SK-N-SH (cell line): ENCODE measurements around the gene CNTNAP2. TPM values are rescaled to one million over a fixed set of nuclear protein-coding genes. Genes with fewer than 3 reads are reported as not detected.

Experiments
- CTCF ChIA-PET: fragments of 300-600, 350-600 bp; formaldehyde crosslinking; extraction: SDS; loops from one replicate; lab custom pipeline; 2021; lab: Yijun Ruan, JAX
- POLR2A ChIA-PET: fragments of 350-600 bp; sonication (Branson Sonifier 250); formaldehyde crosslinking; extraction: SDS; loops from one replicate; lab custom pipeline; 2020; ENCODE audit warnings: antibody characterized with exemption, inconsistent platforms; lab: Yijun Ruan, JAX
- DNase-seq: peaks from one replicate; pipeline ENCODE4 v3.0.0; 2012
- H2AFZ ChIP-seq: fragments of 200-600 bp; sonication (generic); 2 replicates; pipeline ENCODE4 v1.8.1; 2016; ENCODE audit warnings: antibody characterized with exemption, mild to moderate bottlenecking, low read depth
- H3F3A ChIP-seq: fragments of 200-600 bp; sonication (generic); replicated peaks from 2 replicates; pipeline ENCODE3; 2016; ENCODE audit warnings: antibody characterized with exemption, mild to moderate bottlenecking; ENCODE audit not compliant: insufficient read depth
- H3K27ac ChIP-seq, 2 experiments: fragments of 200-500 bp in 1 of 2; fragments of 200-600 bp in 1 of 2; sonication (Bioruptor generic) in 1 of 2; sonication (generic), shearing (Covaris generic) in 1 of 2; 2 replicates each; pipeline versions ENCODE4 v1.5.1 to v1.6.1; 2014 to 2016; ENCODE audit warnings: low read depth in 2 of 2, inconsistent platforms in 1 of 2, low read length in 1 of 2, mild to moderate bottlenecking in 1 of 2, mixed read lengths in 1 of 2
- H3K27me3 ChIP-seq: fragments of 200-600 bp; sonication (generic), shearing (Covaris generic); 2 replicates; pipeline ENCODE4 v1.6.1; 2016; ENCODE audit warnings: mixed run types; ENCODE audit not compliant: insufficient read depth
- H3K36me3 ChIP-seq, 2 experiments: fragments of 200-500 bp in 1 of 2; fragments of 200-600 bp in 1 of 2; sonication (Bioruptor generic) in 1 of 2; sonication (generic) in 1 of 2; replicated peaks in 1 of 2; 2 replicates each; pipeline versions ENCODE3 to v1.5.1; 2014 to 2016; ENCODE audit warnings: low read length in 1 of 2, mild to moderate bottlenecking in 1 of 2; ENCODE audit not compliant: insufficient read depth in 2 of 2, control insufficient read depth in 1 of 2
- H3K4me1 ChIP-seq, 2 experiments: fragments of 200-500 bp in 1 of 2; fragments of 200-600 bp in 1 of 2; sonication (Bioruptor generic) in 1 of 2; sonication (generic), shearing (Covaris generic) in 1 of 2; 2 replicates each; pipeline versions ENCODE4 v1.5.1 to v1.6.1; 2014 to 2016; ENCODE audit warnings: low read depth in 1 of 2, low read length in 1 of 2, mixed run types in 1 of 2; ENCODE audit not compliant: insufficient read depth in 2 of 2, control insufficient read depth in 1 of 2
- H3K4me2 ChIP-seq: fragments of 200-600 bp; sonication (generic), shearing (Covaris generic); 2 replicates; pipeline ENCODE4 v1.6.1; 2017; ENCODE audit warnings: mixed run types
- H3K4me3 ChIP-seq, 2 experiments: fragments of 200-500 bp in 1 of 2; fragments of 200-600 bp in 1 of 2; sonication (Bioruptor generic) in 1 of 2; sonication (generic), shearing (Covaris generic) in 1 of 2; 2 replicates each; pipeline versions ENCODE4 v1.5.1 to v1.8.1; 2014 to 2016; ENCODE audit warnings: low read depth in 2 of 2, inconsistent platforms in 1 of 2, low read length in 1 of 2, mild to moderate bottlenecking in 1 of 2, mixed read lengths in 1 of 2, moderate library complexity in 1 of 2
- H3K79me2 ChIP-seq: fragments of 200-600 bp; sonication (generic); 2 replicates; pipeline ENCODE4 v1.8.1; 2017; ENCODE audit warnings: mild to moderate bottlenecking; ENCODE audit not compliant: insufficient read depth
- H3K9ac ChIP-seq: fragments of 200-600 bp; sonication (generic); 2 replicates; pipeline ENCODE4 v1.6.1; 2017; ENCODE audit warnings: mixed run types
- H3K9me2 ChIP-seq: fragments of 200-600 bp; sonication (generic); 2 replicates; pipeline ENCODE4 v1.6.1; 2017; ENCODE audit warnings: mixed run types
- H3K9me3 ChIP-seq: fragments of 200-600 bp; sonication (generic); 2 replicates; pipeline ENCODE4 v1.6.1; 2017; ENCODE audit warnings: mixed run types, mild to moderate bottlenecking, moderate library complexity
- H4K20me1 ChIP-seq: fragments of 200-600 bp; sonication (generic); 2 replicates; pipeline ENCODE4 v1.6.1; 2017; ENCODE audit warnings: mild to moderate bottlenecking, mixed run types; ENCODE audit not compliant: insufficient read depth
- CHD2 ChIP-seq: fragments of 150-350 bp; IDR thresholded peaks from 2 replicates; pipeline ENCODE4 v1.6.1; 2018; ENCODE audit warnings: low read length; ENCODE audit not compliant: partially characterized antibody
- ELF1 ChIP-seq: IDR thresholded peaks from 2 replicates; pipeline ENCODE4 v1.4.0; 2012
- EP300 ChIP-seq, 2 experiments: IDR thresholded peaks; 2 replicates each; pipeline versions ENCODE4 v1.4.0 to v1.6.1; 2012; ENCODE audit warnings: borderline replicate concordance in 1 of 2, low read depth in 1 of 2, low read length in 1 of 2
- EZH2phosphoT487 ChIP-seq: fragments of 200-600 bp; sonication (generic); IDR thresholded peaks from 2 replicates; pipeline ENCODE4 v1.6.1; 2017; ENCODE audit warnings: low read depth, mixed run types, mild to moderate bottlenecking, antibody characterized with exemption, moderate library complexity, borderline replicate concordance
- FOSL2 ChIP-seq: IDR thresholded peaks from 2 replicates; pipeline ENCODE4 v1.4.0; 2012; ENCODE audit warnings: low read depth, mild to moderate bottlenecking, moderate library complexity, borderline replicate concordance
- FOXJ3 ChIP-seq: sonication (generic); formaldehyde crosslinking; IDR thresholded peaks from 2 replicates; pipeline ENCODE4 v1.5.1; 2020; ENCODE audit warnings: mild to moderate bottlenecking, missing genetic modification reagents
- FOXM1 ChIP-seq: IDR thresholded peaks from 2 replicates; pipeline ENCODE4 v1.4.0; 2012; ENCODE audit warnings: low read depth, mild to moderate bottlenecking
- GABPA ChIP-seq: IDR thresholded peaks from 2 replicates; pipeline ENCODE4 v1.4.0; 2012; ENCODE audit warnings: low read depth, mild to moderate bottlenecking
- IRF3 ChIP-seq: fragments of 150-350 bp; IDR thresholded peaks from 2 replicates; pipeline ENCODE4 v1.6.1; 2016; ENCODE audit warnings: mild to moderate bottlenecking, low read depth, low read length
- MXI1 ChIP-seq: IDR thresholded peaks from 2 replicates; pipeline ENCODE4 v1.6.1; 2012; ENCODE audit warnings: mild to moderate bottlenecking, low read depth, low read length, improper control_type of control experiment
- NFIC ChIP-seq: IDR thresholded peaks from 2 replicates; pipeline ENCODE4 v1.4.0; 2012; ENCODE audit warnings: borderline replicate concordance
- POLR2AphosphoS5 ChIP-seq: IDR thresholded peaks from 2 replicates; pipeline ENCODE4 v1.6.1; 2012; ENCODE audit warnings: low read depth, low read length
- RCOR1 ChIP-seq: fragments of 150-350 bp; IDR thresholded peaks from 2 replicates; pipeline ENCODE4 v1.6.1; 2017; ENCODE audit warnings: antibody characterized with exemption, low read length
- RFX5 ChIP-seq: IDR thresholded peaks from 2 replicates; pipeline ENCODE4 v1.6.1; 2012; ENCODE audit warnings: mild to moderate bottlenecking, improper control_type of control experiment, low read length
- RXRA ChIP-seq: IDR thresholded peaks from 2 replicates; pipeline ENCODE4 v1.4.0; 2012; ENCODE audit warnings: low read depth, mild to moderate bottlenecking, borderline replicate concordance
- SIN3A ChIP-seq: IDR thresholded peaks from 2 replicates; pipeline ENCODE4 v1.6.1; 2012; ENCODE audit warnings: low read depth, mild to moderate bottlenecking, low read length, moderate library complexity, borderline replicate concordance
- SMC3 ChIP-seq: IDR thresholded peaks from 2 replicates; pipeline ENCODE4 v1.6.1; 2012; ENCODE audit warnings: low read depth, low read length, improper control_type of control experiment
- TAF1 ChIP-seq: IDR thresholded peaks from 2 replicates; pipeline ENCODE4 v1.6.1; 2012; ENCODE audit warnings: low read depth, mild to moderate bottlenecking, low read length, moderate library complexity, borderline replicate concordance
- TCF12 ChIP-seq: IDR thresholded peaks from 2 replicates; pipeline ENCODE4 v1.4.0; 2012
- USF2 ChIP-seq: fragments of 150-350 bp; IDR thresholded peaks from 2 replicates; pipeline ENCODE4 v1.6.1; 2017; ENCODE audit warnings: antibody characterized with exemption, low read length, low read depth, borderline replicate concordance
- YY1 ChIP-seq: IDR thresholded peaks from 2 replicates; pipeline ENCODE4 v1.4.0; 2012; ENCODE audit warnings: low read depth, mild to moderate bottlenecking
- ZBTB33 ChIP-seq: IDR thresholded peaks from 2 replicates; pipeline ENCODE4 v1.4.0; 2012; ENCODE audit warnings: low read depth, borderline replicate concordance
- WGBS: methylation state at CpG from one replicate; pipeline ENCODE4 v1.1.6; 2017; ENCODE audit warnings: low lambda C conversion rate; 5-methylcytosine and 5-hydroxymethylcytosine counted together
- polyA plus RNA-seq, 3 experiments: library from polyadenylated mRNA; depleted of rRNA; stranded (reverse); fragments of >200 nt; gene quantifications; 2 replicates each; pipeline ENCODE4 v1.2.3, GENCODE V29; 2012

The CNTNAP2 gene
- polyA plus RNA-seq, 1 of the 3 experiments (the other 2 are of a cell fraction), result 3.4 TPM

DNA sequence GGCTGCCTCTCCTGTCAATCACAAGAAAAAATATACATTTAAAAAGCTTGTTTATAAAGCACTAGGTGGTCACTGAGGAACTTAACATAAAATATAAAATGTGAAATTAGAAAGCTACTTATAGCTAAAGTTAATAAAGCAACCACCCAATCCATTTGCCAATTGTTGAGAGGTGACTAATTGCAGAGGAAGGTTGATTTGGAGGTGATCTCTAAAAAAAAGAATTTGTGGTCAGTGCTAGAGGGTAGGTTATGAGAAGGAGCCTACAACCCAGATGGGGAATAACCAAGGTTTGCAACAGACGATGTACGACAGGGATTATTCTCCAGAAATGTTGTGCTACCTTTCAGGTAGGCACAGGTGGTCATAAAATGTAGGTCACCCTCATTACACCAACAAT is 2029.7 kb downstream of the CNTNAP2 start:
- Histone ChIP-seq H3K27me3 (no peaks in the 10 kb centered on the region), H3K9ac (no peak overlapping the region), H3K4me2 (no peak overlapping the region), H3K36me3 (no peaks in the 10 kb centered on the region), H4K20me1 (no peaks in the 10 kb centered on the region), H3K4me1 (peaks cover 0 to 16% of the 10 kb centered on the region in 2 experiments; a peak in 1 of 4 replicates), H3K9me3 (no peaks in the 10 kb centered on the region), H3F3A (no peaks in the 10 kb centered on the region), H3K9me2 (no peaks in the 10 kb centered on the region), H3K79me2 (no peaks in the 10 kb centered on the region), H3K27ac (no peak overlapping the region; a peak in 1 of 4 replicates), H2AFZ (no peak overlapping the region), H3K4me3 (no peak overlapping the region)
- no peak for TF ChIP-seq RFX5
- no peak for TF ChIP-seq FOSL2
- TF ChIP-seq TAF1, result no peak
- TF ChIP-seq EZH2phosphoT487, result no peak
- no peak for TF ChIP-seq EP300 (IDR thresholded peaks at IDR 0.05; ENCODE audit: borderline replicate concordance in 1 of 2, low read depth in 1 of 2, low read length in 1 of 2)
- TF ChIP-seq YY1, result no peak
- no peak for TF ChIP-seq SMC3
- no peak for TF ChIP-seq FOXM1
- no peak for TF ChIP-seq NFIC
- no peak for TF ChIP-seq FOXJ3
- TF ChIP-seq ELF1, result no peak
- no peak for TF ChIP-seq GABPA
- no peak for TF ChIP-seq CHD2
- TF ChIP-seq POLR2AphosphoS5, result no peak
- TF ChIP-seq TCF12, result no peak
- 38% methylated on average over 2 of the region's 2 CpGs for WGBS
- ChIA-PET CTCF (interaction anchor here (0.9 to 5.1 kb wide), 5 partner anchors 10 to 713 kb away, joined by 3 to 68 read pairs (median 3); no protein-coding TSS in a partner anchor), POLR2A (no interaction called here)
- no peak for DNase-seq

DNA sequence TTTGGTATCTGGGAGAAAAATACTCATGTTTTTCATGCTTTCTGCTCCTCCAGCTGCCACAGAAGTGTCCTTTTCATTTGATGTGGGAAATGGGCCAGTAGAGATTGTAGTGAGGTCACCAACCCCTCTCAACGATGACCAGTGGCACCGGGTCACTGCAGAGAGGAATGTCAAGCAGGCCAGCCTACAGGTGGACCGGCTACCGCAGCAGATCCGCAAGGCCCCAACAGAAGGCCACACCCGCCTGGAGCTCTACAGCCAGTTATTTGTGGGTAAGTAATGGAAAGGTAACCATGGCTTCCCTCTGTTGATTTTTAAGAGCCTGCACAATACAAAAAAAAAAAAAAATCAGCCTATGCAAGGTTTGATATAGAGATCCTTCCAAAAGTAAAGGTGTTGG is 2030.8 kb downstream of the CNTNAP2 start:
- no peak overlapping the region for H3K4me3 ChIP-seq
- H3K79me2 ChIP-seq, result no peaks in the 10 kb centered on the region
- H4K20me1 ChIP-seq, result no peaks in the 10 kb centered on the region
- 60% methylated on average over 6 of the region's 6 CpGs for WGBS
- H2AFZ ChIP-seq, result no peak overlapping the region
- CTCF ChIA-PET, result interaction anchor here (0.7 kb wide), 1 partner anchor 10 kb away, joined by 3 read pairs; no protein-coding TSS in a partner anchor
- H3K36me3 ChIP-seq, result no peaks in the 10 kb centered on the region
- no peak for DNase-seq
- POLR2A ChIA-PET, result no interaction called here
- H3K9me2 ChIP-seq, result no peaks in the 10 kb centered on the region
- peaks cover 0 to 16% of the 10 kb centered on the region in 2 experiments; a peak in 1 of 4 replicates for H3K4me1 ChIP-seq
- no peak overlapping the region for H3K9ac ChIP-seq
- H3K4me2 ChIP-seq, result no peak overlapping the region
- H3F3A ChIP-seq, result no peaks in the 10 kb centered on the region
- no peak overlapping the region for H3K27ac ChIP-seq
- H3K27me3 ChIP-seq, result no peaks in the 10 kb centered on the region
- H3K9me3 ChIP-seq, result 0 out of 2 replicates have a peak, but pooled peaks cover 4% of the 10 kb centered on the region
- no peak for TF ChIP-seq TAF1
- TF ChIP-seq RCOR1, result no peak
- TF ChIP-seq RFX5, result no peak
- no peak for TF ChIP-seq YY1
- no peak for TF ChIP-seq FOXM1
- TF ChIP-seq SIN3A, result no peak
- no peak for TF ChIP-seq IRF3
- TF ChIP-seq ZBTB33, result no peak
- no peak for TF ChIP-seq RXRA
- no peak for TF ChIP-seq EP300 (IDR thresholded peaks at IDR 0.05; ENCODE audit: borderline replicate concordance in 1 of 2, low read depth in 1 of 2, low read length in 1 of 2)
- no peak for TF ChIP-seq FOSL2
- TF ChIP-seq MXI1, result no peak
- TF ChIP-seq USF2, result no peak
